HG03575 (cell line): Measurements from ENCODE around the gene LEMD2.

Experiments
- ATAC-seq: cut with Tn5 transposase; IDR thresholded peaks from one replicate; pipeline ENCODE4 v1.9.1; 2021; ENCODE audit not compliant: unreplicated experiment, insufficient number of reproducible peaks, low FRiP score; ENCODE audit errors: extremely low read depth

Gene LEMD2

GRCh38 chr6:33729059-33729458, 59.9 kb downstream of the LEMD2 start:
- ATAC-seq, result no peak

- ATAC-seq, result no peak
Measured at GRCh38 chr6:33728438-33728837, 60.5 kb downstream of the LEMD2 start.

GRCh38 chr6:33727932-33728331, 61.0 kb downstream of the LEMD2 start:
- no peak for ATAC-seq

- ATAC-seq, result no peak
Measured at GRCh38 chr6:33727126-33727525, 61.8 kb downstream of the LEMD2 start.

- no peak for ATAC-seq
Measured at GRCh38 chr6:33726696-33727095, 62.2 kb downstream of the LEMD2 start.

GRCh38 chr6:33725891-33726673, 62.8 kb downstream of the LEMD2 start:
- no peak for ATAC-seq

GRCh38 chr6:33725222-33725621, 63.7 kb downstream of the LEMD2 start:
- ATAC-seq, result no peak

GRCh38 chr6:33724102-33725023, 64.6 kb downstream of the LEMD2 start:
- no peak for ATAC-seq

GRCh38 chr6:33723371-33724085, 65.4 kb downstream of the LEMD2 start:
- ATAC-seq, result no peak

GRCh38 chr6:33722103-33722623, 66.8 kb downstream of the LEMD2 start:
- ATAC-seq, result no peak

- ATAC-seq, result no peak
Measured at GRCh38 chr6:33721508-33721907, 67.4 kb downstream of the LEMD2 start.
